Stimulated activated naive CD4-positive, alpha-beta T cell treated with Interleukin-2 at 50 U/mL for 16 hours (primary cell): ENCODE results near the gene SOX5.
"Not testable (repeated sequence)": the region's sequence is repeated elsewhere in the genome, so short reads cannot be mapped to it uniquely, and the experiment has no call there.

Experiments used
- DNase-seq: peaks from one replicate; lab custom pipeline; 2025; lab: John Stamatoyannopoulos, UW

SOX5 gene

GRCh38 chr12:23542187-23542586 is 407.3 kb downstream of the SOX5 start:
- no peak for DNase-seq

GRCh38 chr12:23540572-23540971 is 408.9 kb downstream of the SOX5 start:
- no peak for DNase-seq

- DNase-seq, result no peak
These were observed 413.2 kb downstream of the SOX5 start for GRCh38 chr12:23536293-23536692.

- DNase-seq, result no peak
These were observed 414.0 kb downstream of the SOX5 start for GRCh38 chr12:23535441-23535840.

- DNase-seq, result no peak
These were observed 415.3 kb downstream of the SOX5 start for GRCh38 chr12:23534196-23534595.

- DNase-seq, result no peak
These were observed 415.8 kb downstream of the SOX5 start for GRCh38 chr12:23533699-23534098.

GRCh38 chr12:23533265-23533664 is 416.2 kb downstream of the SOX5 start:
- no peak for DNase-seq

- DNase-seq, result no peak
These were observed 421.2 kb downstream of the SOX5 start for GRCh38 chr12:23528316-23528715.

GRCh38 chr12:23525450-23526072 is 423.9 kb downstream of the SOX5 start:
- no peak for DNase-seq

- no peak for DNase-seq
These were observed 426.1 kb downstream of the SOX5 start for GRCh38 chr12:23523339-23523738.

- DNase-seq, result not testable (repeated sequence)
These were observed 430.0 kb downstream of the SOX5 start for GRCh38 chr12:23519444-23519843.

- DNase-seq, result not testable (repeated sequence)
These were observed 433.7 kb downstream of the SOX5 start for GRCh38 chr12:23515785-23516184.

GRCh38 chr12:23510484-23510883 is 439.0 kb downstream of the SOX5 start:
- no peak for DNase-seq

- not testable (repeated sequence) for DNase-seq
These were observed 439.6 kb downstream of the SOX5 start for GRCh38 chr12:23509832-23510231.

- DNase-seq, result not testable (repeated sequence)
These were observed 441.7 kb downstream of the SOX5 start for GRCh38 chr12:23507785-23508184.

GRCh38 chr12:23505736-23506135 is 443.7 kb downstream of the SOX5 start:
- DNase-seq, result not testable (repeated sequence)

GRCh38 chr12:23504641-23505399 is 444.6 kb downstream of the SOX5 start:
- DNase-seq, result no peak

GRCh38 chr12:23504043-23504442 is 445.4 kb downstream of the SOX5 start:
- no peak for DNase-seq

GRCh38 chr12:23503544-23503943 is 445.9 kb downstream of the SOX5 start:
- DNase-seq, result no peak

- no peak for DNase-seq
These were observed 447.2 kb downstream of the SOX5 start for GRCh38 chr12:23502259-23502658.

- DNase-seq, result no peak
These were observed 454.0 kb downstream of the SOX5 start for GRCh38 chr12:23495472-23495871.

- DNase-seq, result no peak
These were observed 455.8 kb downstream of the SOX5 start for GRCh38 chr12:23493672-23494071.

GRCh38 chr12:23491029-23491428 is 458.4 kb downstream of the SOX5 start:
- not testable (repeated sequence) for DNase-seq

GRCh38 chr12:23488130-23488529 is 461.3 kb downstream of the SOX5 start:
- no peak for DNase-seq
